Upper lobe of left lung (tissue), 4 donors: ENCODE data around the gene ACTL7B.

Source experiments
- POLR2A ChIP-seq, 4 donors: fragments of 450-650 bp; IDR thresholded peaks; one replicate each; pipeline ENCODE4 v1.5.1; 2016 to 2017; ENCODE audit warnings: antibody characterized with exemption in 4 of 4, mild to moderate bottlenecking in 2 of 4
- POLR2AphosphoS5 ChIP-seq, 2 donors: sonication (generic); formaldehyde crosslinking; IDR thresholded peaks; one replicate each; pipeline ENCODE4 v1.5.1; 2017; ENCODE audit warnings: antibody characterized with exemption in 2 of 2
- TF ChIP-seq, protein P1 (sequence below), 6 experiments: fragments of 450-650 bp in 4 of 6; fragments of 200-600 bp in 2 of 6; sonication (generic) in 2 of 6; IDR thresholded peaks; one replicate each; pipeline ENCODE4 v1.5.1; 2016 to 2019; ENCODE audit warnings: antibody characterized with exemption in 6 of 6

DNA sequence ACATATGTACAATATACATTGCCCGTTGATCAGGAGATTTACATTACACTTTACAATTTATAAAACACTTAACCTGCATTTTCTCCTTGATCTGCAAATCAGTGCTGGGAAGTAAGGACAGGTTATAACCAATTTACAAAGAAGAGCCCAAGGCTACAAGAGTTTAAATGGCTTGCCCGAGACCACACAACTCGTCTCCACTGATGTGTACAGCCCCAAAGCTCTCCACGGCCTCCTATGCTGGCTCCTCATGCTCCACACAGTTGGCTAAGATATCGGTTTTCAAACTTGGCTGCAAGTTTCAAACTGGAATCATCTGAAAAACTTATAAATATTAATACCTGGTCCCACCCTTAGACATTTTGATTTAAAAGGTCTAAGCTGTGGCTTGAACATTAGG, 10.3 kb downstream of the ACTL7B start:
- TF ChIP-seq, protein P1, sequence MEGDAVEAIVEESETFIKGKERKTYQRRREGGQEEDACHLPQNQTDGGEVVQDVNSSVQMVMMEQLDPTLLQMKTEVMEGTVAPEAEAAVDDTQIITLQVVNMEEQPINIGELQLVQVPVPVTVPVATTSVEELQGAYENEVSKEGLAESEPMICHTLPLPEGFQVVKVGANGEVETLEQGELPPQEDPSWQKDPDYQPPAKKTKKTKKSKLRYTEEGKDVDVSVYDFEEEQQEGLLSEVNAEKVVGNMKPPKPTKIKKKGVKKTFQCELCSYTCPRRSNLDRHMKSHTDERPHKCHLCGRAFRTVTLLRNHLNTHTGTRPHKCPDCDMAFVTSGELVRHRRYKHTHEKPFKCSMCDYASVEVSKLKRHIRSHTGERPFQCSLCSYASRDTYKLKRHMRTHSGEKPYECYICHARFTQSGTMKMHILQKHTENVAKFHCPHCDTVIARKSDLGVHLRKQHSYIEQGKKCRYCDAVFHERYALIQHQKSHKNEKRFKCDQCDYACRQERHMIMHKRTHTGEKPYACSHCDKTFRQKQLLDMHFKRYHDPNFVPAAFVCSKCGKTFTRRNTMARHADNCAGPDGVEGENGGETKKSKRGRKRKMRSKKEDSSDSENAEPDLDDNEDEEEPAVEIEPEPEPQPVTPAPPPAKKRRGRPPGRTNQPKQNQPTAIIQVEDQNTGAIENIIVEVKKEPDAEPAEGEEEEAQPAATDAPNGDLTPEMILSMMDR (IDR thresholded peaks at IDR 0.05): no peak
- TF ChIP-seq POLR2A (IDR thresholded peaks at IDR 0.05) (no peak), POLR2AphosphoS5 (IDR thresholded peaks at IDR 0.05) (no peak)
